Epithelial cell of esophagus (primary cell): Measurements from ENCODE around the gene AEBP1.

Experiments
- DNase-seq: peaks from one replicate; pipeline ENCODE4 v3.0.0; 2010; ENCODE audit warnings: low read depth
- H3K4me3 ChIP-seq: 2 replicates; pipeline ENCODE4 v1.5.1; 2011; ENCODE audit warnings: mild to moderate bottlenecking, low read length, control low read depth
- TF ChIP-seq, protein P1 (sequence below): IDR thresholded peaks from 2 replicates; pipeline ENCODE4 v1.5.1; 2011; ENCODE audit warnings: low read depth, mild to moderate bottlenecking, low read length, control low read depth, inconsistent platforms; ENCODE audit not compliant: insufficient read depth; ENCODE audit errors: missing control alignments

Gene AEBP1

GRCh38 chr7:44101966-44102845 is 1.9 kb upstream of the AEBP1 start:
- TF ChIP-seq, protein P1, sequence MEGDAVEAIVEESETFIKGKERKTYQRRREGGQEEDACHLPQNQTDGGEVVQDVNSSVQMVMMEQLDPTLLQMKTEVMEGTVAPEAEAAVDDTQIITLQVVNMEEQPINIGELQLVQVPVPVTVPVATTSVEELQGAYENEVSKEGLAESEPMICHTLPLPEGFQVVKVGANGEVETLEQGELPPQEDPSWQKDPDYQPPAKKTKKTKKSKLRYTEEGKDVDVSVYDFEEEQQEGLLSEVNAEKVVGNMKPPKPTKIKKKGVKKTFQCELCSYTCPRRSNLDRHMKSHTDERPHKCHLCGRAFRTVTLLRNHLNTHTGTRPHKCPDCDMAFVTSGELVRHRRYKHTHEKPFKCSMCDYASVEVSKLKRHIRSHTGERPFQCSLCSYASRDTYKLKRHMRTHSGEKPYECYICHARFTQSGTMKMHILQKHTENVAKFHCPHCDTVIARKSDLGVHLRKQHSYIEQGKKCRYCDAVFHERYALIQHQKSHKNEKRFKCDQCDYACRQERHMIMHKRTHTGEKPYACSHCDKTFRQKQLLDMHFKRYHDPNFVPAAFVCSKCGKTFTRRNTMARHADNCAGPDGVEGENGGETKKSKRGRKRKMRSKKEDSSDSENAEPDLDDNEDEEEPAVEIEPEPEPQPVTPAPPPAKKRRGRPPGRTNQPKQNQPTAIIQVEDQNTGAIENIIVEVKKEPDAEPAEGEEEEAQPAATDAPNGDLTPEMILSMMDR: no peak
- DNase-seq: peak; percentile 90
- no peak overlapping the region for H3K4me3 ChIP-seq

DNA sequence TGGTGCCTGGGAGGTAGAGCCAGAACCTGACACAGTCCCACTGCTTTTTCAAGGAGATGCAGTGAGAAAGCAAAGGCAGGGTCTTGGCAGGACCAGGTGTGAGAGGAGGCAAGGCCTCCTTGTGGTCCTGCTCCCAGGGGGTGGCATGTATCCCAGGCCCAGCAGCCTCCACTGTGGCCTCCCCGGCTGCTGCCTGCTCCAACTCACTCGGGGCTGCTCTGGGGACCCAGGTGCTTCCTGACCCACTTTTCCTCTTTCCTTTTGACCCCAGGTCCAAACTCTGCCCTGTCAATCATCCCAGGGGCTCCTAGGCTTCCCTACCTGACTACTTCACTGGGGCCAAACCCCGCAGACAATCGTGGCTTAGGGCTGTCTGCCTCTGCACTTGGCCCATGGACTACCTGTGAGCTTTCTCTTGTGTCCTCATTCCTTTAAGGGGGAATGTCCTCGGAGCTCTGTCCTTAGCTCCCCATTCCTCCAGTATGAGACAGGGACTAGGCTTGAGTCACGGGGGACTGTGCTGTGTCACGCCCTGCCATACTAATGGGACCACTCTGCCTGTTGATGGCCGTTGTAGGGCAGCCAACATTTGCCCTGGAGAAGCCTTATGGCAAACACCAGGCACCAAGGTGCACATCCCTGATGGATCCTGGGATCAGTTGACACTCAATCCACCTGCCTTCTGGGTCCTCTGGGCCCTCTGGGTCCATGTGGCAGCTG is 1.1 kb upstream of the AEBP1 start:
- H3K4me3 ChIP-seq: no peak overlapping the region
- DNase-seq: no peak
- TF ChIP-seq, protein P1: no peak

DNA sequence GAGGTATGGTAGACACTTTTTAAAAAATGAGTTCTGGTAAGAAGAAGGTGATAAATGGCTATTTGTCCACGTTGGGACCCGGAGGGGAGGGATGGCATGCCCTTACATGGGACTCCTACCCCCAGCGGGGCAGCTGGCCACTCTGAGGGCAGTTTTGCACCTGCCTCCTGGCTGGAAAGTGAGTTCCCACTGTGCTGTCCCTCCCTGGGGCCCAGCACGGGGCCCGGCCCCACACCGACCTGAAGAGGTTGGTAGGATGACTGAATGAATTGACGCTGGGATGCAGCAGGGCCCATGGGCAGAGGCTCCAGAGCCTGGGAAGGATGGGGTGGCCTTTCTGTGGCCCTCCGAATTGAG is 601 bp upstream of the AEBP1 start:
- H3K4me3 ChIP-seq: no peak overlapping the region

GRCh38 chr7:44104860-44105771 is 971 bp downstream of the AEBP1 start:
- peak; percentile 59 for DNase-seq
- H3K4me3 ChIP-seq: no peak overlapping the region
- TF ChIP-seq, protein P1: no peak

More for the DNA sequence above, 601 bp upstream of the AEBP1 start:
- DNase-seq: no peak
- TF ChIP-seq, protein P1: no peak

DNA sequence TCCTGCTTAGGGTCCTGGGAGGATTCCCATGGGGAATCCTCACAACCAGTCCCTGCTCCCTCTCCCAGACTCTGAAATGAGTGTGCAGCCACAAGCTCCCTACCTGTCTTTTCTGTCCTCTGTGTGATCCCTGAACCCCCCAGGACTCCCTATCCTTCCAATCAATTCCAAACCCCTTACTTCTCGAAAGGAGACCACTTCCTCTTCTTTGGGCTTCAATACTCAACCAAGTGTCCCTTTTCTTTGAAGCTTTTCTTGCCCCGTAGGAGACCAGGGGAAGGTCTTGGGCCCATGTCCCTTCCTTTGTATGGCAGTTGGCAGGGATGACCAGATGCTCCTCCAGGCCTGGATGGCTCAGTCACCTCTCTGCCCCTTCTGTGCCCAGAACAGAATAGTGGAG is 1.7 kb downstream of the AEBP1 start:
- DNase-seq: no peak
- TF ChIP-seq, protein P1: no peak
- no peak overlapping the region for H3K4me3 ChIP-seq

DNA sequence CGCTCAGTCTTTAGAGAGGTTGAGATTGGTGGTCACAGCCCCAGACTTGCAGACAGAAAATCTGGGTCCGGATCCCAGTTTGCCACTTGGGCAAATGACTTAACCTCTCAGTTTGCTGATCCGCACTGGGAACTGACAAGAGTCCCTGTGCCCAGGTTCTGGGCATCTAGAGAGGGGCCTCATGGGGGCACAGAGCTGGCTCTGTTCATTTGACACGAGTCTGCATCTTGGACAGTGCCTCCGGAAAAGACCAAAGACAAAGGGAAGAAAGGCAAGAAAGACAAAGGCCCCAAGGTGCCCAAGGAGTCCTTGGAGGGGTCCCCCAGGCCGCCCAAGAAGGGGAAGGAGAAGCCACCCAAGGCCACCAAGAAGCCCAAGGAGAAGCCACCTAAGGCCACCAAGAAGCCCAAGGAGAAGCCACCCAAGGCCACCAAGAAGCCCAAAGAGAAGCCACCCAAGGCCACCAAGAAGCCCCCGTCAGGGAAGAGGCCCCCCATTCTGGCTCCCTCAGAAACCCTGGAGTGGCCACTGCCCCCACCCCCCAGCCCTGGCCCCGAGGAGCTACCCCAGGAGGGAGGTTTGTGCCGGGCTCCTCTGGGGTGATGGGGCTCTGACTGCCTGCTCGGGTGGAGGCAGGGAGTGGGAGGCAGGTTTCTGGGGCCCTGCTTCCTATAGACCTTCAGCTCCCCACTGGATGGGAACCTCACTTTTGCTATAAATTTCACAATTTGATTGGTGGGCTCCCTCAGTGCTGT is 2.3 kb downstream of the AEBP1 start:
- no peak overlapping the region for H3K4me3 ChIP-seq
- TF ChIP-seq, protein P1: no peak
- DNase-seq: no peak
